Psoas muscle (tissue), 8 donors: ENCODE data around the gene GATD1. TPM values are rescaled to one million over a fixed set of nuclear protein-coding genes. Genes with fewer than 3 reads are reported as not detected.

Source experiments
- ATAC-seq, 4 donors: fragments of 200-7000 bp; cut with Tn5 transposase; one replicate each; pipeline ENCODE4 v1.9.1; 2020; ENCODE audit warnings: moderate library complexity in 3 of 4, mild to moderate bottlenecking in 2 of 4
- DNase-seq, 2 donors: peaks; one replicate each; pipeline ENCODE4 v3.0.0-alpha.2; 2020
- H3K27ac ChIP-seq: fragments of 200-600 bp; one replicate; pipeline ENCODE4 v1.8.0; 2022
- H3K27me3 ChIP-seq, 3 donors: fragments of 200-600 bp in 1 of 3; one replicate each; pipeline versions ENCODE4 v1.6.1 to v1.8.0; 2013 to 2022; ENCODE audit warnings: low read length in 2 of 3, mild to moderate bottlenecking in 2 of 3, moderate library complexity in 1 of 3; ENCODE audit not compliant: insufficient read depth in 3 of 3
- H3K36me3 ChIP-seq, 2 donors: fragments of 200-600 bp in 1 of 2; one replicate each; pipeline versions ENCODE4 v1.6.1 to v1.8.0; 2013 to 2022; ENCODE audit warnings: low read depth in 1 of 2, mild to moderate bottlenecking in 1 of 2, moderate library complexity in 1 of 2; ENCODE audit not compliant: insufficient read depth in 1 of 2
- H3K4me1 ChIP-seq: fragments of 200-600 bp; one replicate; pipeline ENCODE4 v1.8.0; 2022
- H3K4me3 ChIP-seq: fragments of 200-600 bp; one replicate; pipeline ENCODE4 v1.8.0; 2022; ENCODE audit warnings: mild to moderate bottlenecking
- H3K9me3 ChIP-seq: fragments of 200-600 bp; one replicate; pipeline ENCODE4 v1.8.0; 2022
- CTCF ChIP-seq: fragments of 200-600 bp; IDR thresholded peaks from one replicate; pipeline ENCODE4 v1.8.0; 2022; ENCODE audit warnings: antibody characterized with exemption
- WGBS, 3 donors: extraction: QIAGEN DNeasy Blood & Tissue Kit; methylation state at CpG; one replicate each; pipeline versions ENCODE4 v1.1.6 to v1.1.7; 2013; 5-methylcytosine and 5-hydroxymethylcytosine counted together
- intact Hi-C, 2 donors: fragments of 100-400 bp; cut with DNase I; formaldehyde crosslinking; loops; one replicate each; pipeline versions ENCODE4 v1.11.0 to v1.14.2; 2022
- long read RNA-seq, 2 donors: library from polyadenylated mRNA; unstranded; transcript quantifications; one replicate each; pipeline ENCODE4 v2.0.0, GENCODE V29; 2021
- polyA plus RNA-seq, 3 donors: library from polyadenylated mRNA; stranded (reverse); fragments of 200-250 nt; gene quantifications; one replicate each; pipeline ENCODE4 v1.2.3, GENCODE V29; 2013
- total RNA-seq, 4 donors: library from RNA; stranded (reverse); fragmentation: NEBNext Ultra II Directional in 2 of 4; extraction: Animal tissue kit (Norgen Biotek cat#: 25700) in 2 of 4; gene quantifications; one replicate each; pipeline versions ENCODE4 v1.2.1 to v1.2.4, GENCODE V29; 2021 to 2023
- donor health status: healthy with polysubstance abuse.
- donor health status: DM: no; HTN: no; CAD: no; lungs with moderate emphysema.
- donor health status: Bipolar disorder and iron deficiency.
- donor health status: healthy.
- donor health status: DM: yes; HTN: yes; CAD: no.
- donor health status: DM: no; HTN: no; CAD: no.
- donor health status: DM: no; HTN: no; CAD: no.
- donor health status: DM: yes; HTN: yes; CAD: no.

The GATD1 gene, protein sequence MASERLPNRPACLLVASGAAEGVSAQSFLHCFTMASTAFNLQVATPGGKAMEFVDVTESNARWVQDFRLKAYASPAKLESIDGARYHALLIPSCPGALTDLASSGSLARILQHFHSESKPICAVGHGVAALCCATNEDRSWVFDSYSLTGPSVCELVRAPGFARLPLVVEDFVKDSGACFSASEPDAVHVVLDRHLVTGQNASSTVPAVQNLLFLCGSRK
- total RNA-seq (10 to 100 TPM; 13.6 to 32.6 (median 22.2) TPM), polyA plus RNA-seq (10 to 100 TPM; 11.0 to 20.9 (median 17.7) TPM)
- long read RNA-seq, donor 1, partial matches to known transcripts, result 0 of 1 reads
- long read RNA-seq, donor 1, other reads (novel, unspliced or antisense), result 1 of 1 reads
- long read RNA-seq, donor 2, full-length matches to known transcripts, result 1 of 3 reads
- long read RNA-seq, donor 2, partial matches to known transcripts, result 0 of 3 reads
- long read RNA-seq, donor 2, other reads (novel, unspliced or antisense), result 2 of 3 reads

- Histone ChIP-seq H3K36me3 (peaks cover 0 to 32% of the 10 kb centered on the region in 2 donors), H3K27me3 (no peaks in the 10 kb centered on the region), H3K4me3 (peak within 1 kb of the TSS; percentile 98), H3K9me3 (no peaks in the 10 kb centered on the region), H3K4me1 (peaks cover 27% of the 10 kb centered on the region), H3K27ac (peak within 1 kb of the TSS; percentile 81)
- ATAC-seq (peak; percentile 91 to 96 (median 94)), DNase-seq (peak; percentile 94 to 96)
- no peak for TF ChIP-seq CTCF
- intact Hi-C loops, result no loop called here
- 2% methylated on average over 63 to 110 of the region's 110 CpGs for WGBS, 3 donors
These were observed at the start of gene GATD1 for GRCh38 chr11:777288-778255. TSS of gene GATD1 (minus strand) at chr11:777487. CDS start at chr11:777462, 25 bp downstream.

GRCh38 chr11:826836-827145 is 49.5 kb upstream of the GATD1 start:
- no peak for TF ChIP-seq CTCF
- Histone ChIP-seq H3K36me3 (peaks cover 0 to 39% of the 10 kb centered on the region in 2 donors), H3K9me3 (no peaks in the 10 kb centered on the region), H3K4me3 (peak overlapping the region; percentile 59), H3K27me3 (peaks cover 0 to 37% (median 13%) of the 10 kb centered on the region in 3 donors), H3K27ac (no peak overlapping the region), H3K4me1 (peaks cover 42% of the 10 kb centered on the region)
- 12 to 16% (median 15%) methylated on average over 22 of the region's 22 CpGs for whole genome bisulfite sequencing, 3 donors
- no peak for DNase-seq
- ATAC-seq, result no peak
- intact Hi-C loops, result no loop called here

- Histone ChIP-seq H3K36me3 (peaks cover 0 to 43% of the 10 kb centered on the region in 2 donors), H3K27me3 (peaks cover 0 to 37% (median 10%) of the 10 kb centered on the region in 3 donors), H3K4me1 (peaks cover 46% of the 10 kb centered on the region), H3K9me3 (no peaks in the 10 kb centered on the region), H3K4me3 (no peak overlapping the region), H3K27ac (no peak overlapping the region)
- WGBS, 3 donors, result 85 to 88% (median 86%) methylated on average over 9 of the region's 9 CpGs
- ATAC-seq (no peak), DNase-seq (no peak)
- intact Hi-C loops, result no loop called here
- TF ChIP-seq CTCF, result no peak
These were observed 48.9 kb upstream of the GATD1 start for GRCh38 chr11:826227-826621.

GRCh38 chr11:825366-826226 is 48.3 kb upstream of the GATD1 start:
- Histone ChIP-seq H3K27ac (no peak overlapping the region), H3K4me3 (no peak overlapping the region), H3K4me1 (peaks cover 53% of the 10 kb centered on the region), H3K9me3 (no peaks in the 10 kb centered on the region), H3K36me3 (peaks cover 0 to 43% of the 10 kb centered on the region in 2 donors), H3K27me3 (peaks cover 0 to 35% (median 10%) of the 10 kb centered on the region in 3 donors)
- no peak for DNase-seq
- no peak for TF ChIP-seq CTCF
- ATAC-seq, result no peak
- 77 to 86% (median 81%) methylated on average over 12 of the region's 12 CpGs for WGBS, 3 donors
- intact Hi-C loops, result no loop called here
